22Rv1 (cell line): ENCODE measurements around the gene LYL1.

Experiments used
- H3K27ac ChIP-seq: fragments of 450-650 bp; 2 replicates; pipeline ENCODE4 v1.5.1; 2017
- CTCF ChIP-seq: fragments of 450-650 bp; IDR thresholded peaks from 2 replicates; pipeline ENCODE4 v1.5.1; 2017; ENCODE audit warnings: mild to moderate bottlenecking
- ZFX ChIP-seq: fragments of 450-650 bp; IDR thresholded peaks from 2 replicates; pipeline ENCODE4 v1.6.1; 2017; ENCODE audit warnings: antibody characterized with exemption, borderline replicate concordance

The LYL1 gene

GRCh38 chr19:13068085-13068846, 34.4 kb downstream of the LYL1 start:
- TF ChIP-seq ZFX (no peak), CTCF (no peak)
- H3K27ac ChIP-seq: peak overlapping the region; percentile 17; the same call in 1 of the 2 replicates

GRCh38 chr19:13066933-13067807, 35.5 kb downstream of the LYL1 start:
- TF ChIP-seq ZFX: no peak
- TF ChIP-seq CTCF: no peak
- H3K27ac ChIP-seq: peak overlapping the region; percentile 17; the same call in 1 of the 2 replicates

GRCh38 chr19:13066226-13066625, 36.4 kb downstream of the LYL1 start:
- TF ChIP-seq CTCF: no peak
- no peak for TF ChIP-seq ZFX
- H3K27ac ChIP-seq: peak overlapping the region; percentile 68; the same call in 1 of the 2 replicates

GRCh38 chr19:13064092-13064489, 38.6 kb downstream of the LYL1 start:
- peak overlapping the region; percentile 68 for H3K27ac ChIP-seq
- no peak for TF ChIP-seq CTCF
- TF ChIP-seq ZFX: no peak

- peak overlapping the region; percentile 68 for H3K27ac ChIP-seq
- TF ChIP-seq CTCF (no peak), ZFX (no peak)
Measured at GRCh38 chr19:13063461-13064091, 39.1 kb downstream of the LYL1 start.

GRCh38 chr19:13062317-13062716, 40.3 kb downstream of the LYL1 start:
- peak overlapping the region; percentile 68 for H3K27ac ChIP-seq
- TF ChIP-seq CTCF: no peak
- TF ChIP-seq ZFX: no peak
